GM23248 (cell line): ENCODE measurements around the gene PARVB. TPM values are rescaled to one million over a fixed set of nuclear protein-coding genes. Genes with fewer than 3 reads are reported as not detected.

Experiments used
- DNase-seq: peaks from one replicate; pipeline ENCODE4 v3.0.0-alpha.2; 2015
- H2AFZ ChIP-seq: fragments of 200-600 bp; sonication (generic); 2 replicates; pipeline ENCODE4 v1.6.1; 2016; ENCODE audit warnings: antibody characterized with exemption
- H3F3A ChIP-seq: fragments of 200-600 bp; sonication (generic); 2 replicates; pipeline ENCODE4 v1.6.1; 2016; ENCODE audit warnings: mild to moderate bottlenecking, antibody characterized with exemption, mixed run types; ENCODE audit not compliant: insufficient read depth
- H3K27ac ChIP-seq: fragments of 200-600 bp; sonication (generic); 2 replicates; pipeline ENCODE4 v1.5.1; 2016; ENCODE audit warnings: mild to moderate bottlenecking
- H3K27me3 ChIP-seq: fragments of 200-600 bp; sonication (generic); replicated peaks from 2 replicates; pipeline ENCODE4 v1.6.1; 2016; ENCODE audit warnings: mild to moderate bottlenecking; ENCODE audit not compliant: insufficient read depth
- H3K36me3 ChIP-seq: fragments of 200-600 bp; sonication (generic); 2 replicates; pipeline ENCODE4 v1.6.1; 2016; ENCODE audit warnings: low read depth, mild to moderate bottlenecking
- H3K4me1 ChIP-seq: fragments of 200-600 bp; sonication (generic); 2 replicates; pipeline ENCODE4 v1.6.1; 2016; ENCODE audit warnings: mild to moderate bottlenecking; ENCODE audit not compliant: insufficient read depth
- H3K4me2 ChIP-seq: fragments of 200-600 bp; sonication (generic); one replicate; pipeline ENCODE4 v1.6.1; 2016; ENCODE audit warnings: mild to moderate bottlenecking; ENCODE audit not compliant: unreplicated experiment
- H3K4me3 ChIP-seq: fragments of 200-600 bp; sonication (generic); 2 replicates; pipeline ENCODE4 v1.5.1; 2016; ENCODE audit warnings: mild to moderate bottlenecking
- H3K79me2 ChIP-seq: fragments of 200-600 bp; sonication (generic); 2 replicates; pipeline ENCODE4 v1.6.1; 2016; ENCODE audit warnings: mild to moderate bottlenecking; ENCODE audit not compliant: insufficient read depth
- H3K9ac ChIP-seq: fragments of 200-600 bp; sonication (generic); 2 replicates; pipeline ENCODE4 v1.6.1; 2016; ENCODE audit warnings: mild to moderate bottlenecking
- H3K9me2 ChIP-seq: fragments of 200-600 bp; sonication (generic); 2 replicates; pipeline ENCODE4 v1.6.1; 2016; ENCODE audit warnings: mixed run types, mild to moderate bottlenecking, moderate library complexity; ENCODE audit not compliant: insufficient read depth
- H3K9me3 ChIP-seq: fragments of 200-600 bp; sonication (generic); one replicate; pipeline ENCODE4 v1.6.1; 2017; ENCODE audit warnings: low read depth
- H4K20me1 ChIP-seq: fragments of 200-600 bp; sonication (generic); 2 replicates; pipeline ENCODE4 v1.6.0; 2016; ENCODE audit not compliant: insufficient read depth
- EZH2 ChIP-seq: fragments of 200-600 bp; sonication (generic); IDR thresholded peaks from 2 replicates; pipeline ENCODE4 v1.6.1; 2018; ENCODE audit warnings: antibody characterized with exemption, mild to moderate bottlenecking; ENCODE audit not compliant: insufficient read depth, poor library complexity, severe bottlenecking
- EZH2phosphoT487 ChIP-seq: fragments of 200-600 bp; sonication (generic); IDR thresholded peaks from 2 replicates; pipeline ENCODE4 v1.6.1; 2018; ENCODE audit warnings: antibody characterized with exemption, moderate library complexity, mild to moderate bottlenecking, low read depth; ENCODE audit not compliant: insufficient read depth
- WGBS, 2 experiments: methylation state at CpG; one replicate each; pipeline ENCODE4 v1.1.6; 2015 to 2017; ENCODE audit warnings: low lambda C conversion rate in 2 of 2, low coverage in 1 of 2; ENCODE audit errors: missing lambda C conversion rate in 2 of 2; 5-methylcytosine and 5-hydroxymethylcytosine counted together
- in situ Hi-C: fragments of 300-500 bp; cut with MboI; formaldehyde crosslinking; loops from 2 replicates; pipeline ENCODE4 v1.15.0; 2020
- polyA plus RNA-seq: library from polyadenylated mRNA; unstranded; fragments of >200 nt; fragmentation: Nextera tagmentation; extraction: Ambion mirVana; gene quantifications from 2 replicates; pipeline ENCODE4 v1.2.1, GENCODE V29; 2016
- total RNA-seq: library from RNA; depleted of rRNA; stranded (reverse); fragments of >200 nt; shearing (Covaris generic); gene quantifications from 2 replicates; pipeline ENCODE4 v1.2.3, GENCODE V29; 2014

Gene PARVB
- total and polyA plus RNA-seq, 2 experiments from 2014 or later: 52.6 to 141 TPM

- no peak overlapping the region for H3K27ac ChIP-seq
- H3K9ac ChIP-seq: no peak overlapping the region
- TF ChIP-seq EZH2phosphoT487 (no peak), EZH2 (no peak)
- in situ Hi-C loops: no loop called here
- H3K4me2 ChIP-seq: no peak overlapping the region
- H3K4me3 ChIP-seq: no peak overlapping the region
- peaks cover 6% of the 10 kb centered on the region; the same call in 1 of the 2 replicates for H3K4me1 ChIP-seq
- no peaks in the 10 kb centered on the region for H3K27me3 ChIP-seq
- DNase-seq: no peak
- peaks cover 7% of the 10 kb centered on the region; the same call in 1 of the 2 replicates for H3F3A ChIP-seq
- H3K36me3 ChIP-seq: peaks cover 11% of the 10 kb centered on the region; the same call in 1 of the 2 replicates
- no peaks in the 10 kb centered on the region for H3K9me2 ChIP-seq
- 0 out of 2 replicates have a peak, but pooled peaks cover 5% of the 10 kb centered on the region for H3K79me2 ChIP-seq
- no peaks in the 10 kb centered on the region for H3K9me3 ChIP-seq
- WGBS, 2 experiments: 46 to 49% methylated on average over 18 to 19 of the region's 19 CpGs
- no peaks in the 10 kb centered on the region for H4K20me1 ChIP-seq
- no peak overlapping the region for H2AFZ ChIP-seq
These were observed 105.0 kb downstream of the PARVB start for GRCh38 chr22:44128958-44129618.

GRCh38 chr22:44129619-44129976 is 105.5 kb downstream of the PARVB start:
- DNase-seq: peak; percentile 74
- peaks cover 7% of the 10 kb centered on the region; the same call in 1 of the 2 replicates for H3F3A ChIP-seq
- TF ChIP-seq EZH2phosphoT487 (no peak), EZH2 (no peak)
- WGBS, 2 experiments: 22 to 25% methylated on average over 8 of the region's 8 CpGs
- H2AFZ ChIP-seq: no peak overlapping the region
- H3K9me3 ChIP-seq: no peaks in the 10 kb centered on the region
- no peaks in the 10 kb centered on the region for H3K9me2 ChIP-seq
- no peak overlapping the region for H3K4me2 ChIP-seq
- H3K27me3 ChIP-seq: no peaks in the 10 kb centered on the region
- no peak overlapping the region for H3K27ac ChIP-seq
- no peak overlapping the region for H3K9ac ChIP-seq
- no peaks in the 10 kb centered on the region for H4K20me1 ChIP-seq
- peaks cover 11% of the 10 kb centered on the region; the same call in 1 of the 2 replicates for H3K36me3 ChIP-seq
- H3K4me1 ChIP-seq: peaks cover 6% of the 10 kb centered on the region; the same call in 1 of the 2 replicates
- no peak overlapping the region for H3K4me3 ChIP-seq
- 0 out of 2 replicates have a peak, but pooled peaks cover 5% of the 10 kb centered on the region for H3K79me2 ChIP-seq
- in situ Hi-C loops: no loop called here

GRCh38 chr22:44130076-44130711 is 106.1 kb downstream of the PARVB start:
- H3K36me3 ChIP-seq: peaks cover 12% of the 10 kb centered on the region; the same call in 1 of the 2 replicates
- H3K9ac ChIP-seq: no peak overlapping the region

GRCh38 chr22:44131412-44131811 is 107.3 kb downstream of the PARVB start:
- Histone ChIP-seq H3K27ac (no peak overlapping the region), H2AFZ (no peak overlapping the region), H3K27me3 (no peaks in the 10 kb centered on the region), H3K79me2 (0 out of 2 replicates have a peak, but pooled peaks cover 5% of the 10 kb centered on the region), H4K20me1 (no peaks in the 10 kb centered on the region), H3K36me3 (peaks cover 24% of the 10 kb centered on the region), H3K9me2 (no peaks in the 10 kb centered on the region), H3K4me2 (no peak overlapping the region), H3K9ac (no peak overlapping the region), H3F3A (peaks cover 7% of the 10 kb centered on the region; the same call in 1 of the 2 replicates), H3K9me3 (no peaks in the 10 kb centered on the region), H3K4me1 (peaks cover 6% of the 10 kb centered on the region; the same call in 1 of the 2 replicates), H3K4me3 (no peak overlapping the region)
- DNase-seq: no peak
- in situ Hi-C loops: no loop called here
- 96 to 97% methylated on average over 12 of the region's 12 CpGs for WGBS, 2 experiments
- no peak for TF ChIP-seq EZH2

More at GRCh38 chr22:44130076-44130711, 106.1 kb downstream of the PARVB start:
- Histone ChIP-seq H3F3A (peaks cover 7% of the 10 kb centered on the region; the same call in 1 of the 2 replicates), H3K4me1 (peaks cover 6% of the 10 kb centered on the region; the same call in 1 of the 2 replicates), H4K20me1 (no peaks in the 10 kb centered on the region), H3K4me3 (no peak overlapping the region), H3K9me2 (no peaks in the 10 kb centered on the region), H3K4me2 (no peak overlapping the region), H3K27ac (no peak overlapping the region), H3K9me3 (no peaks in the 10 kb centered on the region), H2AFZ (no peak overlapping the region), H3K79me2 (0 out of 2 replicates have a peak, but pooled peaks cover 5% of the 10 kb centered on the region), H3K27me3 (no peaks in the 10 kb centered on the region)
- TF ChIP-seq EZH2phosphoT487 (no peak), EZH2 (no peak)
- no peak for DNase-seq
- 73 to 86% methylated on average over 12 of the region's 12 CpGs for WGBS, 2 experiments
- in situ Hi-C loops: no loop called here
